H9 (cell line): ENCODE data around the gene TRPM1. TPM values are rescaled to one million over a fixed set of nuclear protein-coding genes. Genes with fewer than 3 reads are reported as not detected.

ENCODE experiments used
- DNase-seq: peaks from one replicate; pipeline ENCODE4 v3.0.0-alpha.2; 2017
- H2AFZ ChIP-seq: one replicate; pipeline ENCODE4 v1.6.1; 2013; ENCODE audit warnings: mild to moderate bottlenecking, low read length, control low read depth, moderate library complexity
- H2AK5ac ChIP-seq: 2 replicates; pipeline ENCODE4 v1.6.1; 2013; ENCODE audit warnings: low read length, control low read depth, mixed read lengths; ENCODE audit not compliant: insufficient read length
- H2BK120ac ChIP-seq: one replicate; pipeline ENCODE4 v1.6.1; 2013; ENCODE audit warnings: low read depth, mild to moderate bottlenecking, low read length, control low read depth, inconsistent platforms; ENCODE audit not compliant: poor library complexity, severe bottlenecking
- H2BK12ac ChIP-seq: 2 replicates; pipeline ENCODE4 v1.6.1; 2013; ENCODE audit warnings: low read length, control low read depth, mixed read lengths, low read depth; ENCODE audit not compliant: insufficient read length
- H2BK15ac ChIP-seq: 2 replicates; pipeline ENCODE4 v1.6.1; 2013; ENCODE audit warnings: low read depth, low read length, control low read depth
- H2BK20ac ChIP-seq: one replicate; pipeline ENCODE4 v1.6.1; 2013; ENCODE audit warnings: low read depth, mild to moderate bottlenecking, low read length, control low read depth, inconsistent platforms; ENCODE audit not compliant: poor library complexity, severe bottlenecking
- H2BK5ac ChIP-seq: 2 replicates; pipeline ENCODE4 v1.6.1; 2013; ENCODE audit warnings: low read length, control low read depth, mixed read lengths; ENCODE audit not compliant: insufficient read length
- H3K14ac ChIP-seq: 2 replicates; pipeline ENCODE4 v1.6.1; 2013; ENCODE audit warnings: low read length, control low read depth; ENCODE audit not compliant: insufficient read depth
- H3K18ac ChIP-seq: 2 replicates; pipeline ENCODE4 v1.6.1; 2013; ENCODE audit warnings: low read depth, mild to moderate bottlenecking, mixed read lengths, low read length, control low read depth; ENCODE audit not compliant: insufficient read length
- H3K23ac ChIP-seq: 2 replicates; pipeline ENCODE4 v1.6.1; 2013; ENCODE audit warnings: low read length, control low read depth, mixed read lengths, low read depth; ENCODE audit not compliant: insufficient read length
- H3K23me2 ChIP-seq: 2 replicates; pipeline ENCODE4 v1.6.1; 2013; ENCODE audit warnings: low read depth, mild to moderate bottlenecking, mixed read lengths, low read length, control low read depth; ENCODE audit not compliant: insufficient read length, poor library complexity, severe bottlenecking
- H3K27ac ChIP-seq: 2 replicates; pipeline ENCODE4 v1.5.1; 2013; ENCODE audit warnings: low read length, control low read depth, mixed read lengths, low read depth; ENCODE audit not compliant: insufficient read length
- H3K27me3 ChIP-seq: 2 replicates; pipeline ENCODE4 v1.6.1; 2013; ENCODE audit warnings: low read length, control low read depth, inconsistent platforms; ENCODE audit not compliant: insufficient read depth
- H3K4ac ChIP-seq: 2 replicates; pipeline ENCODE4 v1.6.1; 2013; ENCODE audit warnings: low read depth, mild to moderate bottlenecking, control low read depth, inconsistent platforms, low read length, moderate library complexity
- H3K4me1 ChIP-seq: 2 replicates; pipeline ENCODE4 v1.6.1; 2013; ENCODE audit warnings: low read length, control low read depth, inconsistent platforms; ENCODE audit not compliant: insufficient read depth
- H3K4me2 ChIP-seq: 2 replicates; pipeline ENCODE4 v1.6.1; 2013; ENCODE audit warnings: low read length, control low read depth, mixed read lengths; ENCODE audit not compliant: insufficient read length, insufficient read depth
- H3K56ac ChIP-seq: 2 replicates; pipeline ENCODE4 v1.6.1; 2013; ENCODE audit warnings: low read depth, mild to moderate bottlenecking, mixed read lengths, low read length, control low read depth; ENCODE audit not compliant: insufficient read length
- H3K79me1 ChIP-seq: 2 replicates; pipeline ENCODE4 v1.6.1; 2013; ENCODE audit warnings: low read depth, mild to moderate bottlenecking, moderate library complexity, low read length, control low read depth, inconsistent platforms; ENCODE audit not compliant: insufficient read depth, poor library complexity, severe bottlenecking
- H3K79me2 ChIP-seq: 2 replicates; pipeline ENCODE4 v1.6.1; 2013; ENCODE audit warnings: low read length, control low read depth, inconsistent platforms; ENCODE audit not compliant: insufficient read depth
- H3K9ac ChIP-seq: 2 replicates; pipeline ENCODE4 v1.6.1; 2013; ENCODE audit warnings: low read length, control low read depth, mixed read lengths; ENCODE audit not compliant: insufficient read length; ENCODE audit errors: extremely low read depth
- H3K9me3 ChIP-seq: one replicate; pipeline ENCODE4 v1.6.1; 2013; ENCODE audit warnings: low read depth, low read length, inconsistent platforms; ENCODE audit not compliant: control insufficient read depth
- H3T11ph ChIP-seq: one replicate; pipeline ENCODE4 v1.6.1; 2013; ENCODE audit warnings: mild to moderate bottlenecking, low read length, control low read depth, inconsistent platforms
- H4K20me1 ChIP-seq: one replicate; pipeline ENCODE4 v1.6.1; 2013; ENCODE audit not compliant: control insufficient read depth, insufficient read length, insufficient read depth
- H4K5ac ChIP-seq: 2 replicates; pipeline ENCODE4 v1.6.1; 2013; ENCODE audit warnings: low read depth, mild to moderate bottlenecking, mixed read lengths, low read length, control low read depth; ENCODE audit not compliant: insufficient read length
- H4K8ac ChIP-seq: replicated peaks from 2 replicates; pipeline ENCODE4 v1.6.1; 2013; ENCODE audit warnings: low read length, control low read depth, mixed read lengths, low read depth; ENCODE audit not compliant: insufficient read length
- H4K91ac ChIP-seq: 2 replicates; pipeline ENCODE4 v1.6.1; 2013; ENCODE audit warnings: low read depth, mild to moderate bottlenecking, moderate library complexity, mixed read lengths, low read length, control low read depth; ENCODE audit not compliant: insufficient read length
- H3K27ac Mint-ChIP-seq, 3 experiments: 2 replicates in 2 of 3; 3 replicates in 1 of 3; pipeline ENCODE4 v1.8.0; 2020 to 2021; ENCODE audit warnings: mixed read lengths in 3 of 3, mild to moderate bottlenecking in 1 of 3, moderate library complexity in 1 of 3
- H3K27me3 Mint-ChIP-seq: 2 replicates; pipeline ENCODE4 v1.8.0; 2021; ENCODE audit warnings: low read depth, mild to moderate bottlenecking, moderate library complexity, mixed read lengths
- H3K36me3 Mint-ChIP-seq, 3 experiments: 2 replicates in 2 of 3; 3 replicates in 1 of 3; pipeline ENCODE4 v1.8.0; 2020 to 2021; ENCODE audit warnings: low read depth in 3 of 3, mixed read lengths in 3 of 3; ENCODE audit not compliant: insufficient read depth in 1 of 3
- H3K4me1 Mint-ChIP-seq, 2 experiments: 2 replicates each; pipeline ENCODE4 v1.8.0; 2020; ENCODE audit warnings: mixed read lengths in 2 of 2
- H3K4me3 Mint-ChIP-seq, 2 experiments: 2 replicates in 1 of 2; 3 replicates in 1 of 2; pipeline ENCODE4 v1.8.0; 2020 to 2021; ENCODE audit warnings: mild to moderate bottlenecking in 2 of 2, mixed read lengths in 2 of 2, moderate library complexity in 1 of 2
- H3K9me3 Mint-ChIP-seq, 2 experiments: 2 replicates in 1 of 2; 3 replicates in 1 of 2; pipeline ENCODE4 v1.8.0; 2020; ENCODE audit warnings: mild to moderate bottlenecking in 2 of 2, mixed read lengths in 2 of 2, moderate library complexity in 1 of 2
- WGBS: extraction: QIAGEN DNeasy Blood & Tissue Kit; methylation state at CpG from one replicate; pipeline ENCODE4 v1.1.7; 2013; ENCODE audit warnings: missing lambda C conversion rate, low lambda C conversion rate, mixed read lengths; ENCODE audit not compliant: insufficient read length; ENCODE audit errors: extremely low coverage; 5-methylcytosine and 5-hydroxymethylcytosine counted together
- total RNA-seq: library from RNA; stranded (reverse); gene quantifications from 2 replicates; pipeline ENCODE4 v1.2.1, GENCODE V29; 2021
- TF ChIP-seq, protein P1 (sequence below): fragments of 200-600 bp; sonication (generic); conservative IDR thresholded peaks from 3 replicates; pipeline ENCODE4 v1.8.0; 2021; ENCODE audit warnings: antibody characterized with exemption, mild to moderate bottlenecking

The TRPM1 gene
- total RNA-seq, 1 experiment from 2014 or later, result not detected

DNA sequence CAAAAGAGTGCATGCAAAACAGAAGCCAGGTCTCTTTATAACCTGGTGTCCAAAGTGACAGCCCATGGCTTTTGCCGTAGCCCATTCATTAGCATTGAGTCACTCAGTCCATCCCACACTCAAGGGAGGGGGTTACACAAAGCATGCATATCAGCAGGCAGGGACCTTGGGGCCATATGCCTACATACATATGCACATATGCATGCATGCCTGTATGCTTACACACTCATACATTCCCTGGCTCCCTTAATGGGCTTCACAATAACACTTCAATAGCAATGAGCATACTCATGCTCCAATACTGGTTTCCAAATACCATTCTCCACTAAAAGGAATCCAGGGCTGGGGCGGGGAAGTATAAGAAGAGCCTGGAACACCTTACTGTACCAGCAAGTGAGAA is 22.0 kb downstream of the TRPM1 start:
- TF ChIP-seq, protein P1, sequence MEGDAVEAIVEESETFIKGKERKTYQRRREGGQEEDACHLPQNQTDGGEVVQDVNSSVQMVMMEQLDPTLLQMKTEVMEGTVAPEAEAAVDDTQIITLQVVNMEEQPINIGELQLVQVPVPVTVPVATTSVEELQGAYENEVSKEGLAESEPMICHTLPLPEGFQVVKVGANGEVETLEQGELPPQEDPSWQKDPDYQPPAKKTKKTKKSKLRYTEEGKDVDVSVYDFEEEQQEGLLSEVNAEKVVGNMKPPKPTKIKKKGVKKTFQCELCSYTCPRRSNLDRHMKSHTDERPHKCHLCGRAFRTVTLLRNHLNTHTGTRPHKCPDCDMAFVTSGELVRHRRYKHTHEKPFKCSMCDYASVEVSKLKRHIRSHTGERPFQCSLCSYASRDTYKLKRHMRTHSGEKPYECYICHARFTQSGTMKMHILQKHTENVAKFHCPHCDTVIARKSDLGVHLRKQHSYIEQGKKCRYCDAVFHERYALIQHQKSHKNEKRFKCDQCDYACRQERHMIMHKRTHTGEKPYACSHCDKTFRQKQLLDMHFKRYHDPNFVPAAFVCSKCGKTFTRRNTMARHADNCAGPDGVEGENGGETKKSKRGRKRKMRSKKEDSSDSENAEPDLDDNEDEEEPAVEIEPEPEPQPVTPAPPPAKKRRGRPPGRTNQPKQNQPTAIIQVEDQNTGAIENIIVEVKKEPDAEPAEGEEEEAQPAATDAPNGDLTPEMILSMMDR, result no peak
- Histone ChIP-seq H2BK20ac (no peak overlapping the region), H4K91ac (no peak overlapping the region), H2BK5ac (no peak overlapping the region), H4K5ac (no peak overlapping the region), H2BK120ac (no peak overlapping the region), H3K27me3 (no peaks in the 10 kb centered on the region), H3K14ac (no peak overlapping the region), H2BK12ac (no peak overlapping the region), H3K4me2 (peak overlapping the region; percentile 62), H3K79me2 (no peaks in the 10 kb centered on the region), H3K4me1 (peaks cover 14% of the 10 kb centered on the region; the same call in 1 of the 2 replicates), H3K23ac (no peak overlapping the region), H3K79me1 (no peaks in the 10 kb centered on the region), H2BK15ac (no peak overlapping the region), H3T11ph (no peak overlapping the region), H3K23me2 (no peaks in the 10 kb centered on the region), H4K20me1 (no peaks in the 10 kb centered on the region), H4K8ac (no peak overlapping the region), H2AFZ (no peak overlapping the region), H3K27ac (no peak overlapping the region), H3K9ac (no peak overlapping the region), H3K9me3 (no peaks in the 10 kb centered on the region), H3K4ac (no peak overlapping the region), H3K56ac (no peak overlapping the region), H2AK5ac (no peak overlapping the region), H3K18ac (no peak overlapping the region)
- Mint-ChIP-seq H3K27me3 (peaks cover 12% of the 10 kb centered on the region), H3K9me3 (no peaks in the 10 kb centered on the region), H3K4me3 (peak overlapping the region in 1 of 2 experiments; percentile 10; a peak in 1 of 5 replicates), H3K36me3 (no peaks in the 10 kb centered on the region), H3K27ac (peak overlapping the region in 1 of 3 experiments; percentile 36; a peak in 1 of 7 replicates), H3K4me1 (peaks cover 70 to 71% of the 10 kb centered on the region in 2 experiments)
- DNase-seq, result peak; percentile 85
- WGBS, result no CpG with 5 or more reads among the region's 2 CpGs
